ENCODE results near the gene GPS1. TPM values are rescaled to one million over a fixed set of nuclear protein-coding genes. Genes with fewer than 3 reads are reported as not detected.

GPS1 gene
- total RNA-seq, 1 donor from 2014 or later = 80.3 TPM

DNA sequence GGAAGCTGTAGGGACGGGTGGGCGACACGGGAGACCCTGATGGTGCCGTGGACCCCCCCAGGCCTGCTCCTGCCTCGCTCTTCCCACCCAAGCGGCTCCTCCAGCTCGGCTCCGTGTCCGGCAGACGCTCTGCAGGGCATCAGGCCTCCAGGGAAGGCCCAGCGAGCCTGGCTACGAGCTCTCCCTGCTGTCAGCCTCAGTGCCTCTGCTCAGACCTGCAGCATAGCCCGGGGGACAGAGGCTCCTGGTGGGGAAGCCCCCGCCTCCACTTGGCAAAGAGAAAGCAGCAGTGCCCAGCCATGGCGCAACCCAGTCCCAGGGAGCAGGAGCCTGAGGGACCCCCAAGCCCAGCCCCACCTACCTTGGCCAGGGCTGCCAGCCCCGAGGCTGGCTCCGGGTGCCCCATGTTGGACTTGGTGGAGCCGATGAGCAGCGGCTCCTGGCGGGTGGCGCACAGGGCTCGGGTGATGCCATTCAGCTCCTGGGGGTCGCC, 40.4 kb downstream of the GPS1 start:
- TF ChIP-seq, protein P1, sequence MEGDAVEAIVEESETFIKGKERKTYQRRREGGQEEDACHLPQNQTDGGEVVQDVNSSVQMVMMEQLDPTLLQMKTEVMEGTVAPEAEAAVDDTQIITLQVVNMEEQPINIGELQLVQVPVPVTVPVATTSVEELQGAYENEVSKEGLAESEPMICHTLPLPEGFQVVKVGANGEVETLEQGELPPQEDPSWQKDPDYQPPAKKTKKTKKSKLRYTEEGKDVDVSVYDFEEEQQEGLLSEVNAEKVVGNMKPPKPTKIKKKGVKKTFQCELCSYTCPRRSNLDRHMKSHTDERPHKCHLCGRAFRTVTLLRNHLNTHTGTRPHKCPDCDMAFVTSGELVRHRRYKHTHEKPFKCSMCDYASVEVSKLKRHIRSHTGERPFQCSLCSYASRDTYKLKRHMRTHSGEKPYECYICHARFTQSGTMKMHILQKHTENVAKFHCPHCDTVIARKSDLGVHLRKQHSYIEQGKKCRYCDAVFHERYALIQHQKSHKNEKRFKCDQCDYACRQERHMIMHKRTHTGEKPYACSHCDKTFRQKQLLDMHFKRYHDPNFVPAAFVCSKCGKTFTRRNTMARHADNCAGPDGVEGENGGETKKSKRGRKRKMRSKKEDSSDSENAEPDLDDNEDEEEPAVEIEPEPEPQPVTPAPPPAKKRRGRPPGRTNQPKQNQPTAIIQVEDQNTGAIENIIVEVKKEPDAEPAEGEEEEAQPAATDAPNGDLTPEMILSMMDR (IDR thresholded peaks at IDR 0.05) = no peak
- TF ChIP-seq POLR2AphosphoS5 (IDR thresholded peaks at IDR 0.05; ENCODE audit: insufficient read depth in 1 of 2, low read depth in 1 of 2) (no peak), POLR2A (IDR thresholded peaks at IDR 0.05) (no peak)
- Histone ChIP-seq H3K4me3 (no peak overlapping the region), H3K36me3 (peaks cover 0 to 90% of the 10 kb centered on the region in 2 donors), H3K27ac (no peak overlapping the region), H3K4me1 (peaks cover 20% of the 10 kb centered on the region), H3K27me3 (no peaks in the 10 kb centered on the region), H3K9me3 (no peaks in the 10 kb centered on the region)
- no peak for DNase-seq (ENCODE audit: extremely low spot score in 2 of 2)
- intact Hi-C loops (cut with DNase I) = no loop called here

DNA sequence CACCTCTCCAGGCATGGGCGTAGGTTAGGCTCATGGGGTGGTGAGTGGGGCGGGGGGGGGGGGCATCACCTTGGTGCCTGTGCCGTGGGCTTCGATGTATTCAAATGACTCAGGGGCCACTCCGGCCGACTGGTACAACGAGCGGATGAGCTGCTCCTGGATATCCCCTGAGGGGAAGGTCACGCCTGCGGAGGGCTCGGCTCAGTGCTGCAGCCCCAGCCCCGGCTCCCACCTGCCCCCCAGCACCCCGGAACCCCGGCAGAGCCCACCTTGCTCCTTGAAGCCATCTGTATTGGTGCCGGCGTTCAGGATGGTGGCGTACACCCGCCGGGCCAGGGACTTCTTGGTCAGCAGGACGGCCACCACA, 40.9 kb downstream of the GPS1 start:
- Histone ChIP-seq H3K4me1 (peaks cover 23% of the 10 kb centered on the region), H3K27me3 (no peaks in the 10 kb centered on the region), H3K9me3 (no peaks in the 10 kb centered on the region), H3K4me3 (no peak overlapping the region), H3K36me3 (peaks cover 0 to 85% of the 10 kb centered on the region in 2 donors), H3K27ac (no peak overlapping the region)
- TF ChIP-seq POLR2AphosphoS5 (IDR thresholded peaks at IDR 0.05; ENCODE audit: insufficient read depth in 1 of 2, low read depth in 1 of 2) (no peak), POLR2A (IDR thresholded peaks at IDR 0.05) (no peak)
- TF ChIP-seq, protein P1 (IDR thresholded peaks at IDR 0.05) = no peak
- DNase-seq (ENCODE audit: extremely low spot score in 2 of 2) = no peak
- intact Hi-C loops (cut with DNase I) = no loop called here

DNA sequence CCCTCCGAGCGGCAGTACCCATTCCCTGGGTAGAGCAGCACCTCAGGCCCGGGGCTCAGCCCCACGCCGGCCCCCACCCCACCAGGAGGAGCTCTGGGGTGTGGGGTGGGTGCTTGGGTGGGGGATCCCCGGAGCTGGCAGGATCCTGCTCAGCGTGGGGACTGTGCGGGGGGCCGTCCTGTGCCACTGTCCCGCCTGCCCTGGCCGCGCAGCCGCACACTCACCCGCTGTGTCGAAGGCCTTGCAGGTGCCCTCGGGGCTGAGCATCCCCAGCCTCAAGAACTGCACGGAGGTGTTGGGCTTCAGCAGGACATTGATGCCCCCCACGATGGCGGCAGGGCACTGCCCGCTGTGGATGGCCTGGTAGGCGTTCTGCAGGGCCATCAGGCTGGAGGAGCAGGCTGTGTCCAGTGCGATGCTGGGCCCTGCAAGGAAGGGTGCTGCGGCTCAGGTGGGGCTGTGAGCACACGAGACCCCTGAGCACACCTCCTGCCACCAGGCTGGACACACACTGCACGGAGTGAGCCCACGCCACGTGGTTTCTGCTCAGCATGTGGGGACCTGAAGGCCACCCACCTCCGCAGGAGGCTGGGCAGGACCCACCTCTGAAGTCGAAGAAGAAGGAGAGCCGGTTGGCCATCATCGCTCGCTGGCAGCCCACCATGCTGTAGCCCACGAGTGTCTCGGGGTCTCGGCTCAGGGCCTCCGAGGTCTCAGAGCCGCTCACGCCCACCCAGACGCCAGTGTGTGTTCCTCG, 41.5 kb downstream of the GPS1 start:
- TF ChIP-seq POLR2AphosphoS5 (IDR thresholded peaks at IDR 0.05; ENCODE audit: insufficient read depth in 1 of 2, low read depth in 1 of 2) (no peak), POLR2A (IDR thresholded peaks at IDR 0.05) (no peak)
- TF ChIP-seq, protein P1 (IDR thresholded peaks at IDR 0.05) = no peak
- Histone ChIP-seq H3K36me3 (peaks cover 0 to 80% of the 10 kb centered on the region in 2 donors), H3K27ac (no peak overlapping the region), H3K9me3 (no peaks in the 10 kb centered on the region), H3K4me3 (no peak overlapping the region), H3K27me3 (no peaks in the 10 kb centered on the region), H3K4me1 (peaks cover 23% of the 10 kb centered on the region)
- intact Hi-C loops (cut with DNase I) = no loop called here
- no peak for DNase-seq (ENCODE audit: extremely low spot score in 2 of 2)

DNA sequence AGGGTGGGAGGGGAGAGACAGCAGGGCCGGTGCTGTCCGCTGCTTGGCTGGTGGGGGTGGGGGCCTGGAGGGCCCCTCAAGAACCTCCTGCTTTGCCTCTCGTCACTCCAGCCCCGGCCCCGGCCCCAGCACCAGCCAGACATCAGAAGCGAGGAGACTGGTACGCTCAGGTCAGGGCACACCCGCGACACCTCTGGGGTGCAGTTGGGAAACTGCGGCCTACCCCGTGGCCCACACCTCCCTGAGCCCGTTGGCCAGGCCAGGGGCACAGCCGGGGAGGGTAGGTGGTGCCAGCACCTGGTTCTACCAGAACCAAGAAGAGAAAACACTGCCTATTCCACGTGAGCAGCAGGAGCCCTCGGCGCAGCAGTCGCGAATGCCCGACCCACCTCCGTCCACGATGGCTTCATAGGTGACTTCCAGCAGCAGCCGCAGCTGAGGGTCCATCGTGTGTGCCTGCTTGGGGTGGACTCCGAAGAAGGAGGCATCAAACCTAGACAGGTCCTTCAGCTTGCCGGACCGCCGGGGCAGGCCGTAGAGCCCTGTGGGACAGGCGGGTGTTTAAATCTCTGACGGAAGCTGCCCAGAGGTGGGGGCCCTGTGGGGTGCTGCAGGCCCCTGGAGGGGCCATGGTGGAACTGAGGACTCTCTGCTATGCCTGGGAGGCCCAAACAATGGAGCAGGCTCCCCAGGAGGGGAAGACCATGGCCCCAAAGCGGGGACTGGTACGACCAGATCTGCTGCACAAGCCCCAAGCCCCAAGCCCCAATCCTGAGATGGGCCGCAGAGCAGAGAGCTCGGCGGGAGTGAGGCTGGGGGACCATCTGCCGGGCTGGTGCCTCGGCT, 43.5 kb downstream of the GPS1 start:
- H3K9me3 ChIP-seq = no peaks in the 10 kb centered on the region
- no peak for DNase-seq (ENCODE audit: extremely low spot score in 2 of 2)
- intact Hi-C loops (cut with DNase I) = loop anchor here (5.0 kb wide), 1 partner anchor 63 kb away; the partner anchor contains the start of gene RAC3
- H3K27ac ChIP-seq = no peak overlapping the region
- peaks cover 0 to 60% of the 10 kb centered on the region in 2 donors for H3K36me3 ChIP-seq
- no peaks in the 10 kb centered on the region for H3K27me3 ChIP-seq
- TF ChIP-seq, protein P1 (IDR thresholded peaks at IDR 0.05) = no peak
- no peak for TF ChIP-seq POLR2A (IDR thresholded peaks at IDR 0.05)
- no peak for TF ChIP-seq POLR2AphosphoS5 (IDR thresholded peaks at IDR 0.05; ENCODE audit: insufficient read depth in 1 of 2, low read depth in 1 of 2)
- no peak overlapping the region for H3K4me3 ChIP-seq
- peaks cover 36% of the 10 kb centered on the region for H3K4me1 ChIP-seq

All from vagina (tissue), 2 donors.